Smooth muscle cell (in vitro differentiated cells): Measurements from ENCODE around the gene POLR2E. TPM values are rescaled to one million over a fixed set of nuclear protein-coding genes. Genes with fewer than 3 reads are reported as not detected.

Experiments
- DNase-seq: peaks from one replicate; lab custom pipeline; 2025; ENCODE audit not compliant: unreplicated experiment; lab: John Stamatoyannopoulos, UW
- H2AFZ ChIP-seq: fragments of 200-600 bp; sonication (generic); 2 replicates; pipeline ENCODE4 v1.6.0; 2016; ENCODE audit warnings: antibody characterized with exemption, low read depth, mild to moderate bottlenecking
- H3F3A ChIP-seq: fragments of 200-600 bp; sonication (generic); 2 replicates; pipeline ENCODE4 v1.6.0; 2017; ENCODE audit warnings: antibody characterized with exemption, low read depth
- H3K27ac ChIP-seq: fragments of 200-600 bp; sonication (generic); 2 replicates; pipeline ENCODE4 v1.5.1; 2016; ENCODE audit warnings: low read depth, mild to moderate bottlenecking
- H3K27me3 ChIP-seq: fragments of 200-600 bp; sonication (generic); 2 replicates; pipeline ENCODE4 v1.6.1; 2016; ENCODE audit warnings: low read depth, mild to moderate bottlenecking
- H3K36me3 ChIP-seq: fragments of 200-600 bp; sonication (generic); 2 replicates; pipeline ENCODE4 v1.5.1; 2016; ENCODE audit warnings: low read depth
- H3K4me1 ChIP-seq: fragments of 200-600 bp; sonication (generic); 2 replicates; pipeline ENCODE4 v1.5.1; 2016; ENCODE audit warnings: low read depth
- H3K4me2 ChIP-seq: fragments of 200-600 bp; sonication (generic); 2 replicates; pipeline ENCODE4 v1.6.0; 2016; ENCODE audit warnings: mild to moderate bottlenecking
- H3K4me3 ChIP-seq: fragments of 200-600 bp; sonication (generic); 2 replicates; pipeline ENCODE4 v1.5.1; 2016; ENCODE audit warnings: mild to moderate bottlenecking
- H3K79me2 ChIP-seq: fragments of 200-600 bp; sonication (generic); 2 replicates; pipeline ENCODE4 v1.6.0; 2016; ENCODE audit warnings: low read depth, mild to moderate bottlenecking
- H3K9ac ChIP-seq: fragments of 200-600 bp; sonication (generic); 2 replicates; pipeline ENCODE4 v1.6.0; 2016; ENCODE audit warnings: low read depth
- H3K9me3 ChIP-seq: fragments of 200-600 bp; sonication (generic); replicated peaks from 2 replicates; pipeline ENCODE4 v1.5.1; 2016; ENCODE audit warnings: low read depth
- H4K20me1 ChIP-seq: fragments of 200-600 bp; sonication (generic); 2 replicates; pipeline ENCODE4 v1.6.0; 2016; ENCODE audit warnings: low read depth
- WGBS: methylation state at CpG from one replicate; pipeline ENCODE4 v1.1.7; 2016; ENCODE audit warnings: low lambda C conversion rate; 5-methylcytosine and 5-hydroxymethylcytosine counted together
- polyA plus RNA-seq: library from polyadenylated mRNA; unstranded; fragments of >200 nt; fragmentation: Nextera tagmentation; extraction: Ambion mirVana; gene quantifications from 2 replicates; pipeline ENCODE4 v1.2.1, GENCODE V29; 2016
- total RNA-seq: library from RNA; depleted of rRNA; stranded (reverse); fragments of >200 nt; gene quantifications from 2 replicates; pipeline ENCODE4 v1.2.3, GENCODE V29; 2014
- TF ChIP-seq, protein P1 (sequence below): fragments of 200-600 bp; sonication (generic); IDR thresholded peaks from 2 replicates; pipeline ENCODE4 v1.5.1; 2017; ENCODE audit warnings: borderline replicate concordance, mild to moderate bottlenecking, antibody characterized with exemption; ENCODE audit not compliant: insufficient read depth, poor library complexity, severe bottlenecking

The POLR2E gene
- total and polyA plus RNA-seq, 2 experiments from 2014 or later = 114 to 235 TPM

DNA sequence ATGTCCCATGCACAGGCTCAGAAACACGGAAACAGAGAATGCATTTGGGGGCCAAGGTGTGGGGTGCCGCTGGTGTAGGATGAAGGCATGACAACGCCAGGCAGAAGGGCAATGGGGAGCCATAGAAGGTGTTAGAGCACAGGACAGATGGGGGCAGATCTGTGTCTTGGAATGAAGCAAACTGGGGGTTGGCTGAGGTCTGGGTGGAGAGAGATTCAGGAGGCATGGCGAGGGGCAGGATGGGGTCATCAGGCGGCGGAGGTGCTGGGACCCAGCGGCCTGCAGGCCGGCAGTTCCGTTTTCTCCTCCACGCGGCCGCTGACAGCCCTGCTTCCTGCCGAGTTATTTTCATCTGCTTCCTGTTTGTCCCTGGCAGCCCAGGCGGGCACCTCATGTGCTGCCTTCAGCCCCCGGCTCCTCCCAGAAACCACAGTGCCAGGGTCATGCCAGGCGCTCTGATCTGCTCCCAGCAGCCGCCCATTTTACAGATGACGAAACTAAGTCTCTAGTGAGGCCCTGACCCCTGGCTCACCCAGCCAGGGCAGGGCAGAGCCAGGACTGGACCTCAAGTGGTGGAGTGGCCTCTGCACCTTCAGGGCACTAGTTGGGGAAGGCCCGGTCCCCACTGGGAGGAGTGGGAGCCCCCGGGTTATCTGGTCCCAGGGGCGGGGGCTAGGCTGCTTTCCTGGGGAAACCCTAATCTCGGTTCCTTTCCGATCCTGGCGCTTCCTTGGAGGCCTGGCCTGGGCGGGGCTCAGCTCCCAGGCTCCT, 26.0 kb downstream of the POLR2E start:
- Histone ChIP-seq H3K4me2 (no peak overlapping the region), H3K27me3 (peaks cover 39% of the 10 kb centered on the region)
- 88% methylated on average over 25 of the region's 25 CpGs for WGBS

DNA sequence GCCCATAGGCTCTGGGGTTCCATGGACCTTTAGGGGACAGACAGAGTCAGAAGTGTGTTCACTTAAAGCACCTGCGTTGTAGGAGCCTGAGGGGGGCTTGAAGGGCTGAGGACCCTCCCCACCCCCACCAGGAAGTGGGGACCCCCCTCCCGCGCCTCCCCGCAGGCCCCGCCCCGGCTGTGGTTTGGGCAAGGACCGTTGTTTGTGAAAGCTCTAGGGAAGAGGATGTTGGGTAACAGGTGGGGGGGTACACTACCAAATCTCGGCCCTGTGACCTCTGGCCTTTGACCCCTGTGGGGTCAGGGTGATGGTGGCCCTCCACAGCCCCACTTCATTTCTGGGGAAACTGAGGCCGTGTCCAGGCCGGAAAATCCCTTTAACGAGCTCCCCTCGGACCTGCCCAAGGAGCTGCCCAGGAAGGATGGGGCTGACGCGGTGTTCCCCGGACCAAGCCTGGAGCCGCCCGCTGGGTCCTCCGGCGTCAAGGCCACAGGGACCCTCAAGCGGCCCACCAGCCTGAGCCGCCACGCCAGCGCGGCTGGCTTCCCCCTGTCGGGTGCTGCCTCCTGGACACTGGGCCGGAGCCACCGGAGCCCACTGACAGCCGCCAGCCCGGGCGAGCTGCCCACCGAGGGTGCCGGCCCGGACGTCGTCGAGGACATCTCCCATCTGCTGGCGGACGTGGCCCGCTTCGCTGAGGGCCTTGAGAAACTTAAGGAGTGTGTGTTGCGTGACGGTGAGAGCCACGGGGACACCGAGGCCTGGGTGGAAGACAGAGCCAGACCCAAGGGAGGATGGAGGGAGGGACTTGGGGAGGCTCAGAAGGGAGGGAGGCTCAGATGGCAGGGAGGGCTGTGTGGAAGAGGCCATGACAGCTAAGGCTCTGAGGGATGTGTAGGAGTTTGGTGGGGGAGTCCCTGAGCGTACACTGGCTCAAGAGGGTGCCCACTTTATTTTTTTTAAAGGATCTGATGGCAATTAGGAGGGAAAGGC, 26.9 kb downstream of the POLR2E start:
- no peaks in the 10 kb centered on the region for H3K36me3 ChIP-seq
- H3K4me2 ChIP-seq = no peak overlapping the region
- no peak overlapping the region for H2AFZ ChIP-seq
- no peak overlapping the region for H3K4me3 ChIP-seq
- no peaks in the 10 kb centered on the region for H3K9me3 ChIP-seq
- TF ChIP-seq, protein P1, sequence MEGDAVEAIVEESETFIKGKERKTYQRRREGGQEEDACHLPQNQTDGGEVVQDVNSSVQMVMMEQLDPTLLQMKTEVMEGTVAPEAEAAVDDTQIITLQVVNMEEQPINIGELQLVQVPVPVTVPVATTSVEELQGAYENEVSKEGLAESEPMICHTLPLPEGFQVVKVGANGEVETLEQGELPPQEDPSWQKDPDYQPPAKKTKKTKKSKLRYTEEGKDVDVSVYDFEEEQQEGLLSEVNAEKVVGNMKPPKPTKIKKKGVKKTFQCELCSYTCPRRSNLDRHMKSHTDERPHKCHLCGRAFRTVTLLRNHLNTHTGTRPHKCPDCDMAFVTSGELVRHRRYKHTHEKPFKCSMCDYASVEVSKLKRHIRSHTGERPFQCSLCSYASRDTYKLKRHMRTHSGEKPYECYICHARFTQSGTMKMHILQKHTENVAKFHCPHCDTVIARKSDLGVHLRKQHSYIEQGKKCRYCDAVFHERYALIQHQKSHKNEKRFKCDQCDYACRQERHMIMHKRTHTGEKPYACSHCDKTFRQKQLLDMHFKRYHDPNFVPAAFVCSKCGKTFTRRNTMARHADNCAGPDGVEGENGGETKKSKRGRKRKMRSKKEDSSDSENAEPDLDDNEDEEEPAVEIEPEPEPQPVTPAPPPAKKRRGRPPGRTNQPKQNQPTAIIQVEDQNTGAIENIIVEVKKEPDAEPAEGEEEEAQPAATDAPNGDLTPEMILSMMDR = no peak
- H3K4me1 ChIP-seq = peaks cover 6% of the 10 kb centered on the region
- no peak overlapping the region for H3K9ac ChIP-seq
- H3K79me2 ChIP-seq = no peaks in the 10 kb centered on the region
- WGBS = 94% methylated on average over 41 of the region's 45 CpGs
- DNase-seq = no peak
- H3K27me3 ChIP-seq = peaks cover 39% of the 10 kb centered on the region
- peaks cover 5% of the 10 kb centered on the region for H3F3A ChIP-seq
- H3K27ac ChIP-seq = no peak overlapping the region
- peaks cover 10% of the 10 kb centered on the region for H4K20me1 ChIP-seq

More for the DNA sequence above, 26.0 kb downstream of the POLR2E start:
- Histone ChIP-seq H3K4me3 (no peak overlapping the region), H2AFZ (no peak overlapping the region), H3K36me3 (no peaks in the 10 kb centered on the region), H3K27ac (no peak overlapping the region), H3K9me3 (no peaks in the 10 kb centered on the region), H3F3A (peaks cover 5% of the 10 kb centered on the region), H3K4me1 (peaks cover 6% of the 10 kb centered on the region), H3K79me2 (no peaks in the 10 kb centered on the region), H4K20me1 (peaks cover 10% of the 10 kb centered on the region), H3K9ac (no peak overlapping the region)
- DNase-seq = no peak
- TF ChIP-seq, protein P1 = no peak

DNA sequence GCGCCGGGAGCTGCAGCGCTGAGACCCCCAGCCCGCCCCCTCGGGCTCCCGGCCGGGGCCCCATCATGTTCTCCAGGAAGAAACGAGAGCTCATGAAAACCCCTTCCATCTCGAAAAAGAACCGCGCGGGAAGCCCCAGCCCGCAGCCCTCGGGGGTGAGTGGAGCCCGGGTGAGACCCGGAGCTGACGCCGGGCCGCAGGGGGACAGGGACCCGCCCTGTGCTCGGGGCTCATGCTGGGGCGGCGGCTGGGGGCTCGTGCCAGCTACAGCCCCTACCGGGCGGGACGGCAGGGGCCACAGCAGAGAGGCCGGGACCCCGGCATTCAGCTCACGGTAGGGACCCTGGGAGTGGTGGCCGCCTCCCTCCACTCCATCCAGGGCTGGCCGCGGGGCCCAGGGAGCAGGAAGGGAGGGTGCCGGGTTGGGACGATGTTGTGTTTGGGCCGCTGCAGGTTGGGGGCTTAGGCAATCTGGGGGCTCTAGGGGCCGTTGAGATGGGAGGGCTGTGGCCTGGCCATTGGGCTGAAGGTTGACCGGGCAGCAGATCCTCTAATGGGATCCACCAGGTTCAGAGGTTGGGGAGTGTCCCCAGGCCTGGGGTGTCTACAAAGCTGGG, 27.7 kb downstream of the POLR2E start:
- no peaks in the 10 kb centered on the region for H3K9me3 ChIP-seq
- peaks cover 8% of the 10 kb centered on the region for H4K20me1 ChIP-seq
- no peak overlapping the region for H3K27ac ChIP-seq
- H3K79me2 ChIP-seq = no peaks in the 10 kb centered on the region
- H3K4me3 ChIP-seq = peak overlapping the region; percentile 47
- no peak overlapping the region for H3K9ac ChIP-seq
- TF ChIP-seq, protein P1 = no peak
- H3K4me2 ChIP-seq = peak overlapping the region; percentile 88
- H3K36me3 ChIP-seq = no peaks in the 10 kb centered on the region
- DNase-seq = no peak
- peaks cover 6% of the 10 kb centered on the region for H3K4me1 ChIP-seq
- H3F3A ChIP-seq = peaks cover 5% of the 10 kb centered on the region
- H2AFZ ChIP-seq = no peak overlapping the region
- 17% methylated on average over 20 of the region's 38 CpGs for WGBS
- H3K27me3 ChIP-seq = peaks cover 39% of the 10 kb centered on the region
